Loucy (cell line): ENCODE measurements around the gene CDC14A.

Experiments
- H2AFZ ChIP-seq: fragments of 200-600 bp; sonication (generic); 2 replicates; pipeline ENCODE4 v1.6.0; 2016; ENCODE audit warnings: antibody characterized with exemption, mild to moderate bottlenecking, low read length, moderate library complexity
- H3F3A ChIP-seq: fragments of 200-600 bp; 2 replicates; pipeline ENCODE4 v1.6.0; 2016; ENCODE audit warnings: antibody characterized with exemption, low read depth, mild to moderate bottlenecking
- H3K27me3 ChIP-seq: fragments of 200-600 bp; sonication (generic); 2 replicates; pipeline ENCODE4 v1.6.1; 2014; ENCODE audit warnings: low read length, mild to moderate bottlenecking; ENCODE audit not compliant: insufficient read depth, poor library complexity, severe bottlenecking
- H3K36me3 ChIP-seq: fragments of 200-600 bp; sonication (generic); 2 replicates; pipeline ENCODE4 v1.6.1; 2016; ENCODE audit warnings: low read length; ENCODE audit not compliant: insufficient read depth
- H3K4me1 ChIP-seq: fragments of 200-600 bp; sonication (generic); 2 replicates; pipeline ENCODE4 v1.5.1; 2014; ENCODE audit warnings: low read length, mild to moderate bottlenecking; ENCODE audit not compliant: insufficient read depth, poor library complexity, severe bottlenecking
- H3K4me2 ChIP-seq: fragments of 200-600 bp; sonication (generic); 2 replicates; pipeline ENCODE4 v1.6.0; 2014; ENCODE audit warnings: antibody characterized with exemption, low read length, low read depth, mild to moderate bottlenecking; ENCODE audit not compliant: poor library complexity, severe bottlenecking
- H3K4me3 ChIP-seq: fragments of 200-600 bp; sonication (generic); 2 replicates; pipeline ENCODE4 v1.5.1; 2014; ENCODE audit warnings: low read length, mild to moderate bottlenecking, mixed read lengths; ENCODE audit not compliant: poor library complexity, severe bottlenecking
- H3K79me2 ChIP-seq: fragments of 200-600 bp; sonication (generic); 2 replicates; pipeline ENCODE4 v1.6.1; 2014; ENCODE audit warnings: low read length; ENCODE audit not compliant: insufficient read depth
- H3K9ac ChIP-seq: fragments of 200-600 bp; sonication (generic); 2 replicates; pipeline ENCODE4 v1.6.0; 2014; ENCODE audit warnings: mild to moderate bottlenecking, low read depth, low read length, moderate library complexity; ENCODE audit not compliant: poor library complexity, severe bottlenecking
- H3K9me2 ChIP-seq: fragments of 200-600 bp; sonication (generic); replicated peaks from 2 replicates; pipeline ENCODE4 v1.6.1; 2016; ENCODE audit warnings: low read depth, low read length, mixed read lengths
- H3K9me3 ChIP-seq: fragments of 200-600 bp; sonication (generic); 2 replicates; pipeline ENCODE4 v1.6.1; 2014; ENCODE audit warnings: mild to moderate bottlenecking, antibody characterized with exemption, low read length, low read depth; ENCODE audit not compliant: insufficient read depth
- H4K20me1 ChIP-seq: fragments of 200-600 bp; sonication (generic); 2 replicates; pipeline ENCODE4 v1.6.0; 2014; ENCODE audit warnings: antibody characterized with exemption, low read length, mild to moderate bottlenecking; ENCODE audit not compliant: insufficient read depth, poor library complexity, severe bottlenecking
- CTCF ChIP-seq: fragments of 200-600 bp; sonication (generic); conservative IDR thresholded peaks from 2 replicates; pipeline ENCODE4 v1.5.1; 2014; ENCODE audit warnings: mild to moderate bottlenecking, antibody characterized with exemption, low read length
- EZH2phosphoT487 ChIP-seq: fragments of 200-600 bp; IDR thresholded peaks from 2 replicates; pipeline ENCODE4 v1.6.1; 2018; ENCODE audit warnings: antibody characterized with exemption, mild to moderate bottlenecking, moderate library complexity, borderline replicate concordance

The CDC14A gene

GRCh38 chr1:100530141-100530540 is 177.8 kb downstream of the CDC14A start:
- peak overlapping the region; percentile 34 for H3K4me2 ChIP-seq
- no peak for TF ChIP-seq EZH2phosphoT487
- H2AFZ ChIP-seq, result 0 out of 2 replicates have a peak overlapping the region, but pooled peaks have one; percentile 60

DNA sequence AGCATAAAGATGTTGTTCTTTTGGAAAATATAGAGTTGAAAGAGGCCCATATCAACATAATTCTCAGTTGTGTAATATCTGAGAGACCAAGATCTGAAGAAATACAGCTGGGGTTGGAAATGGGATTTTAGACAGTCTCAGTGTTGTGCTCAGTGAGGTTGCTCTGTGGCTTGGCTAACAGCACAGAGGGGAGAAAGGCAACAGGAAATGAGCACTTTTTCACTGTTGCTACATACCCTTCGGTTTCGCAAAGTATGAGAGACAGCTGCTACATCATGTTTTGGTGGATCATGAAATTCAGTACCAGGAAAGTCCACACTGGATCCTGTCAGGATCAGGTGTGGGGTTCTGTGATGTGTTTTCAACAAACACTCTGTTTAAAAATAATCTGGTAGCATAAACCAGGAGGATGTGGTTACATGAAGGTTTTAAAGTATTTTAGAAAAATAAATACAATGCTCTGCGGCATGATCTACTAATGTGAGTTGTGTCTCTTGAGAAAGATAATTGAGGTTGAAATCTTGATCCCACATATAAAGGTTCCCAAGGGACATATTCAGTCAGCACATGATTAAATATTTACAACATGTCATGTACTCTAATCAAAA is 178.7 kb downstream of the CDC14A start:
- no peak for TF ChIP-seq CTCF
- Histone ChIP-seq H3K79me2 (no peaks in the 10 kb centered on the region), H3K9me2 (no peaks in the 10 kb centered on the region), H4K20me1 (no peaks in the 10 kb centered on the region), H2AFZ (peak overlapping the region; percentile 60), H3K36me3 (no peaks in the 10 kb centered on the region), H3K9ac (no peak overlapping the region), H3K4me2 (peak overlapping the region; percentile 34), H3K4me1 (peaks cover 48% of the 10 kb centered on the region), H3K27me3 (no peaks in the 10 kb centered on the region), H3K4me3 (peak overlapping the region; percentile 18), H3K9me3 (no peaks in the 10 kb centered on the region), H3F3A (no peaks in the 10 kb centered on the region)

More at GRCh38 chr1:100530141-100530540, 177.8 kb downstream of the CDC14A start:
- no peaks in the 10 kb centered on the region for H3K79me2 ChIP-seq
- no peaks in the 10 kb centered on the region for H3K9me3 ChIP-seq
- no peak overlapping the region for H3K4me3 ChIP-seq
- H3K36me3 ChIP-seq, result no peaks in the 10 kb centered on the region
- H3K9me2 ChIP-seq, result no peaks in the 10 kb centered on the region
- no peaks in the 10 kb centered on the region for H4K20me1 ChIP-seq
- H3F3A ChIP-seq, result no peaks in the 10 kb centered on the region
- H3K27me3 ChIP-seq, result no peaks in the 10 kb centered on the region
- peaks cover 39% of the 10 kb centered on the region for H3K4me1 ChIP-seq
- H3K9ac ChIP-seq, result no peak overlapping the region

GRCh38 chr1:100532645-100533044 is 180.3 kb downstream of the CDC14A start:
- H3K4me2 ChIP-seq, result no peak overlapping the region
- H3K9me3 ChIP-seq, result no peaks in the 10 kb centered on the region
- no peaks in the 10 kb centered on the region for H4K20me1 ChIP-seq
- H3K36me3 ChIP-seq, result no peaks in the 10 kb centered on the region
- H3K4me3 ChIP-seq, result no peak overlapping the region
- peaks cover 48% of the 10 kb centered on the region for H3K4me1 ChIP-seq
- TF ChIP-seq EZH2phosphoT487 (no peak), CTCF (no peak)
- no peaks in the 10 kb centered on the region for H3K27me3 ChIP-seq
- H2AFZ ChIP-seq, result no peak overlapping the region
- no peaks in the 10 kb centered on the region for H3F3A ChIP-seq
- no peak overlapping the region for H3K9ac ChIP-seq
- no peaks in the 10 kb centered on the region for H3K9me2 ChIP-seq
- H3K79me2 ChIP-seq, result no peaks in the 10 kb centered on the region

- Histone ChIP-seq H3K36me3 (no peaks in the 10 kb centered on the region), H3K9ac (no peak overlapping the region), H3F3A (no peaks in the 10 kb centered on the region), H4K20me1 (no peaks in the 10 kb centered on the region), H3K4me1 (peaks cover 43% of the 10 kb centered on the region), H3K27me3 (no peaks in the 10 kb centered on the region), H3K9me3 (no peaks in the 10 kb centered on the region), H2AFZ (peak overlapping the region; percentile 39), H3K4me2 (peak overlapping the region; percentile 29), H3K79me2 (no peaks in the 10 kb centered on the region), H3K9me2 (no peaks in the 10 kb centered on the region), H3K4me3 (no peak overlapping the region)
- TF ChIP-seq EZH2phosphoT487 (no peak), CTCF (no peak)
These were observed 183.0 kb downstream of the CDC14A start for GRCh38 chr1:100535264-100535663.
